CD1c-positive myeloid dendritic cell (primary cell): ENCODE data around the gene XPO6.
"Not testable (repeated sequence)": the region's sequence is repeated elsewhere in the genome, so short reads cannot be mapped to it uniquely, and the experiment has no call there.

Experiments
- DNase-seq: peaks from one replicate; pipeline ENCODE4 v3.0.0-alpha.2; 2016; ENCODE audit errors: extremely low spot score

Gene XPO6

DNA sequence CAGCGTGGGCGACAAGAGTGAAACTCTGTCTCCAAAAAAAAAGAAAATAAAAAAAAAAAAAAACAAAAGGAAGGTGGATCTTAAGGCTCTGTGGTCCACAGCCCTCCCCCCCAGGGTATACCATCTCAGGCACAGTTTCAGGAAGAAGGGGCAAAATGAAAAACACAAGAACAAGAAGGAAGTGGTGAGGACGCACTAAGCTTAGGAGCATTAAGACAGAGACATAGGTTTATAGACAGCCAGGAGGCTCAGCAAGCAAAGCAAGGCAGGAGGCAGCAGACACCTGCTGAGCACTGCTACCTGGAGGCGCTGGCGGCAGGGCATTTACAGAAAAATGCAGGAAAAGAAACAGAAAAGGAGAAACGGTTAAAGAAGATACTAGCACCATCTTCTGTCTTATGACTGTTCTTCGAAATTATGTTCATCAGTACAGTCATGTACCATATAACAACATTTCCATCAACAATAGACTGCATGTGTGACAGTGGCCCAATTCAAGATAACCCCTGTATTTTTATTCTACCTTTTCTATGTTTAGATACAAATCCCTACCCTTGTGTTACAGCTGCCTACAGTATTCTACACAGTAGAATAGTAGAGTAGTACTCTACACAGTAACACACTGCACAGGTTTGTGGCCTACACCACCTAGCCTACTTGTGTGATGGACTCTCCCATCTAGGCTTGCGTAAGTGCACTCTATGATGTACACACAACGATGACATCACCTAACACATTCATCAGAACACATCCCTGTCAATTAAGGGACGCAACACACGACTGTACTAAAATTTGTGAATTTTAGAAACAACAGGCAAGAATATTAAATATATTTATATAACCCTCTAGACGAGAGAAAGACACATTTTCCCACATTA lies 62.5 kb downstream of the XPO6 start:
- peak; percentile 28 for DNase-seq

DNA sequence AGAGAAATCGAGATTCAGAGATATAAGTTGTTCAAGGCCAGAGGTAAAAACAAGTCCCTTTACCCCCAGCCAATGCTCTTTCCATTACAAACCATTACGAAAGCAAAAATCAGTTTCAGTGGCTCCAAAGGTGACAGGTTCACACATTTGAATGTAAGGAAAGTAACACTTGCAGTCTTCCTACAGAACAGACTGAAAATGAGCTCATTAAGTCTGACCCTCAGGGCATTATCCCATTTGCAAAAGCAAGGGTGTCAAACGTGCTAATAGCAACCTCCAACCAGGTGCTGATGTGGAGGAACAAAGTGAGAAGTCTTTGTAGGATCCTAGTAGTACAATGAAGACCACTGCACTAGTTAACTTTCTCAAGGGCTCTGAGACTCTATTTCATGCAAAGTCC lies 65.2 kb downstream of the XPO6 start:
- DNase-seq = no peak

DNA sequence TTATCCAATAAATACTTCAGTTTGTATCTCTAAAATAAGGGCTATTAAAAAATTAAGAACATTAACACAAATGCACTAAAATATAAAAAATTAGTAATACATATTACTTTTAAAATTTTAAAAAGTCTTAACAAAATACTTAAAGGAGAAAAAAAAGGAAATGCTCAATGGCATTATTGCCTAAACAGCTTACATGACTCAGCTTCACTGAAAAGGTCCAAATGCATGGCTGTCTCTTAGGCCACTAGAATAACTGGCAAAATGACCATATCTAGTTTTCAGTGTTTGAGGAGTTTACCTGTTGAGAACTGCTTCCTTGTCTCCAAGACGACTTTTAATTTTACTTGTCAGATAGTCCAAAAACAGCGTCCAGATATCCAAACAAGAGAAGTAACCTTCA lies 66.0 kb downstream of the XPO6 start:
- DNase-seq = peak; percentile 57

DNA sequence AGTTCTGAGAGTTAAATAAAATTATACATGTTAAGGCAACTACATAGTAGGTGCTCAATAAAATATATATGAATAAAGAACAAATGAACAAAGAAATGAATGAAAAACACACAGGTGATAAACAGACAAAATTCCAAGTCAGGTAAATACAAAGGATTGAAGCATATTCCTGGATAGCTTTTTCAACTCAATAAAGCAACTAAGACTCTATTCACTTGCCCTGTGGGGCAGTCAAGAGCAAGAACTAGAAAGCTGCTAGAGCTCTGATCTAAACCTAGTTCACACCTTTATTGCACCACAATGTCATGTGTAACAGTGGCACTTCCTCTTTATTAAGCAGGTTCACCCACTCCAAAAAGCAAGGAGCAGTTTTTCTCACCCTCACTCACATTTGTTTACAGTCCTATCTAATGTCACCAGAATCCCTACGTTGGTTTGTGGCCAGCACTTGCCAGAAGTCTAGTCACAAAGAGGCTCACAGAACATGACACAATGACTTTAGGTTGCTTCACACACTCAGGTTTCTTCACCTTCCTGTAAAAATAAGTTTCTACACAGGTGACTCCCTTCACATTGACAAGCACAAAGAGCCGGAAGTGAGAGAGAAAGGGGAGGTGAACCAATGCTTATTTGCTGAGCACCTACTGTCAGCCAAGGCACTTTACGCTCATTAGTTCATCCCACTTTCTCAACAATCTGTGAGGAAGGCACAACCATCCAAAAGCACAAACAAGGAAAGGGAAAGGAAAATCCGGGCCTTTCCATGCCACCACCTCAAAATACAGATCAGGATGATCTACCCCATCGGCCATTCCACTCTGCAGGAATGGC lies 70.8 kb downstream of the XPO6 start:
- peak; percentile 67 for DNase-seq

DNA sequence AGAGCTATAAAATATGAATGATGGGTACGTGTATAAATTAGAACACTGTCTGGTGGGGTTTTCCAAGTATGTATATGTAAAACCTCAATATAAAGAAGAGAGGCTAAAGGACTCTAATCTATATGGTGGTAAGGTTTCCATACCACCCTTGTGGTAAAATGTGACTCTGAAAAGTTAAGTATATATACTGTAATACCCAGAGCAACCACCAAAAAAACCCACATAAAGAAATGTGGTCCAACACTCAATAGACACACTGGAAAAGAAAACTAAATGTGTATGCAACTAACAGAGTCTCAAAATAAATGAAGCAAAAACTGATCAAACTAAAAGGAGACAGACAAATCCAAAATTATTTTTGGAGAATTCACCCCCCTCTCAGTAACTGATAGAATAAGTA lies 72.2 kb downstream of the XPO6 start:
- no peak for DNase-seq

DNA sequence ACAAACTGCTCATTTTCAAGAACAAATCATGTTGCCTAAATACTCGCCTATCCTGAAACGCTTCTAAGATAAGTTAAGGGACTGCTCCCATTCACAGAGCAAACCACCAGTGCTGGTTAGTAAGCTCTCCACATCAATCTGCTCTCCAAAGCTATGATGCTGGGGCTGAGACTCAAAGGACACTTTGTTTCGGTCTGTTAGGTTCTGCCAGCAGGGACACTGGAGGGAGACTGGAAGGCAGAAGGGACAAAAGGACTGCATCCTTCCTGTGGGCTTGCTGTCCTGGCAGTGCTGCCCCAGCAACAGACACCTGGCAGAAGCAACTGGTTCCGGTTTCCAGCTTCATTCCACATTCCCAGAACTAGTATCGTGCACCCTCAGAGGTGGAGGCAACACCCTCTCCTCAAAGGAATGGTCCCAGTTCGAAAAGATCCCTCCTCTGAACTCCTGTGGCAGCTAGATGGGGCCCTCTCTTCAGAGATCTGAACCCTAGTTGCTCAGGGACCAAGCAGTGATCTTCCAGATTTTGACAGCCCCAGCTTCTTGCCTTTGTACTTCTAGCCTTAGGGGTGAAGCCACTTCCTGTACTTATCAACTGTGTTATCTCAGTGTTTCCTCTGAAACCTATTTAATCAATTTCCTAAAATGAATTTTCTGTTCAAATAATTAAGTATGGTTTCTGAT lies 74.9 kb downstream of the XPO6 start:
- DNase-seq = peak; percentile 12

DNA sequence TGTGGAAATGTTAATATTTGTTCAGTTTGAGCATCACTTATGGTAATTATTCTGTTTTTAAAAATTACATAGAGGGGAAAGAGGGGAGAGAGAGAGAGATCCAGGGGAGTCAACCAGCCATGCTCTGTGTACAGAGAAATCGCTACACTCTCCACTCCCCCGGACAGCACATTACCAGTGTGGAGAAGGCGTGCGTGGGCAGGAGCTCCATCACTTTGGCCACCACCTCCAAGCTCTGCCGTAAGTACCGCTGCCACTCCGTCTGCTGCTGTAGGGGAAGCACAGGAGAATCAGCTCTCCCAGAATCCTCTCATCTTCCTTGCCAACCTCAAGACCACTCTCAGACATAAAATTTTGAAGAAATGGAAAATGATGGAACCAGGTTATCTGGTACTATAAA lies 78.1 kb downstream of the XPO6 start:
- no peak for DNase-seq

DNA sequence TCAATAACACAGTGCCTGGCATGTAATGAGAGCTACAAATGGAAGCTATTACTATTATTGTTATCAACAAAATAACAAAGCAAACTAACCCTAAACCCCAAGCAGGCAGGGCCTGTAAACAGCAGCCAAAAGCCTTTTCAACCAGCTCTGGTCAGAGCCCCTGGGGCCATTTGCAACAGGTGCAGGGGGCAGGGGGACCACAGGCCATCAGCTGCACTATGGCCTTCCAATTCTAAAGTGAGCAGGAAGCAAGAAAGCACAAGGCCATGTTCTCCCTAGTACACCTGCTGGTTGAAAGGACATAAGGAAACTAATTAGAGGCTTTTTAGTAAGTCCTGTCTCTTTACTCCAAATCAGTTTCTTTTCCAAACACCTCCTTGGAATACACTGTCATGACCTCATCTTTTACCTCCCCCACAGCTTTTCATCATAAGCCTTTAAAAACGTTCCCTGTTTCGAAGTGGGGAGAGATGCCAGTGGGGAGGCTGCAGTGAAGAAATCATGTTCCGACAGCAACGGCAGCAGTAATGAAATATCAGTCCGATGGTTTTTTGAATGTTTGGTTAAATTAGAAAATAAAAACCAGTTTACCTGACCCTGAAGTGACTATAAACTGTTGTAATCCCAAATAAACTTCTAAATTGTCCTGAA lies 79.9 kb downstream of the XPO6 start:
- no peak for DNase-seq

DNA sequence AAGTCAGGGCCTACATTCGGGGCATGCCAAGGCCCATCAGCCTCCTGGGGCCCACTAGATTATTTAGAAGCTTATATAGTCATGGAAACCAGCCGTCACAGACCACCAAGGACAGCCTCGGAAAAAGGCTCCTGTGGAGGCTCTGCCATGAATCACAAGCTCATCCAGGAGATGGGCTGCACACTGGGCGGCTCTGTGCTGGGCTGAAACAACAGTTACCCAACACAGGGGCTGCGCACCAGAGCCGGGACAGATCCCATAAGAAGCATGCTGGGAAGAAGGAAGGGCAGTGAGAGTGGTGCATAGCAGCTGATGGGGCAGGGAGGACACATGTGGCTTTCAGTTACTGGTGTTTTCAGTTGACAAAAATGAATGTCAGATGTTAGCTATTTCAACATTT lies 80.6 kb downstream of the XPO6 start:
- no peak for DNase-seq

DNA sequence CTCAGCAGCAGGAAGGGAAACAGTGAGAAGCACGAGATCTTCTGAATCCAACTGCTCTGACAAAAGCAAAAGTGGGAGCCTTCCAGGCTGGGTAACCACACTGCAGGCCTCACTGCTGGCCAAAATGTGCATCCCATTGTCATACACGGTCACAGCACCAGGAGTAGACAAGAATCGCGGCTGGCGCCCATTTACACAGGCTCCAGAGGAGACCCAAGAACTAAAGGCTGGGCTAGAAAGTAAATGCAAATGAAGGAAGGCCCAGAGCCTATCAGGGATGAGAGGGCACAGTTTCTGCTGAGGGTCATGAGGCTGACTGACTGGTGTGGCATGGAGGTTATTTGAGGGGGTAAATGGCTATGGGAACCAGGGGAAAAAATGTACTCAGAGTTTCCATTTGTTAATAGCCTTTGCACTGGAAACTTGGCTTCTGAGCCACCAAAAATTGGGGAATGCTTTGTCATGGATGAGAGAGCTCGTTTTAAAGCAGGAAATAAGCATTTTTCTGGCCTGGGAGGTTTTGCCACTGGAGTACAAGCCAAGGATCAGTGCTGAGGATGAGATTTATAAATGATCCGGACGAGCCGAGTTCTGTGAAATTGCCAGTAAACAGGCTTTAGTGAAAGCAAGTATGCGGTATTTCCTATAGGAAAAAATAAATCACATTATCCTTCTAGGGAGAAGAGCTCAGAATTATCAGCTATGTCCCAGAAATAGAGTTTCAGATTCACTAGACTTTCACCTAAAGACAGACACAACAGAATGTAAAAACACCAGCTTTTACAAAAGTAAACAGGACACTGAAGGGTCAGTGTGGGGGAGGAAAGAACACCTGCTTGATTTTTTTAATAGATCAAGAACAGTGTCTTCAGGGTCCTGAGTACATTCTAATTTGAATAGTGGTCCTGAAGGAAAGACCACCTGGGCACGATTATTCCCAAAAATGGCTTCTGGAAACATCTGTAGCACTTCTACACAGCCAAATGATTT lies 81.4 kb downstream of the XPO6 start:
- DNase-seq = no peak

DNA sequence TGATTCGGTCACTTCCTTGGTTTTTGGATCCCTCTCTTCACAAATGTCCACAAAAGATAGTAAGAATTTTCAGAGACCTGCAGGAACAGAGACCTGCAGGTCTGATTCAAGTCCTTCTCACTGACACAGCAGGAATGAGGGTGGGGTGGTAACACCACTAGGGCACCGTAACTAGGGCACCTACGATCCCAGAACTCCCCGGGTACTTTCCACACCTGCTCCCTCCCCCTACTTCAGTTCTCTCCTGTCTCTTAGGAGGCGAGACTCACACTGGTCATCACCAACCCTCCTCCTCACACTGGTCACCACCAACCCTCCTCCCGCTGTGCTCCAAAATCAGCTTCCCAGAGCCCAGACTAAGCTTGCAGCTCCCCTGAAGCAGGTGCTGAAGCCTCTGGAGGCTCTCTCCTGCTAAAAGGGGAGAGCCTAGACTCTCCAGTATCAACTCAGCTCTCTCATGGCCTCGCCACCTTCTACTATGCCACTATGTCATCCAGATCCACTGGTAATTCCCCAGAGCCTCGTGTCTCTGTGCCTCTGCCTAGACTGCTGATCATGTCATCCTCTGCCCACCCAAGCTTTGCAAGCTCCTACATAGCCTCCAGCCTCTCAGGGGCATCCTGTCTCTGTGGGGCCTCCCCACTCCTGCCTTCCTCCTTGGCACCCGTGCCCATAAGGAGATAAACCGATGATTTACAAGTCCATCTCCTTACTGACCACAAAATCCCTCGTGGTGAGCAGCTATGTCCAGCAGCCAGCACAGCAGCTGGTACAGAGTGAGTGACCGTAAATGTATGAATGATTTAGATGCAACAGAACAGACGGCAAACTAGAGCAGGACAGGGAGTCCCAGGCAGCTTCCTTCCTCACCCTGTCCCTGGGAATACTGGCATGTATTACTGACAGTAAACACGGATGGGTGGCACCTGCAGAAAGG lies 84.8 kb downstream of the XPO6 start:
- no peak for DNase-seq

DNA sequence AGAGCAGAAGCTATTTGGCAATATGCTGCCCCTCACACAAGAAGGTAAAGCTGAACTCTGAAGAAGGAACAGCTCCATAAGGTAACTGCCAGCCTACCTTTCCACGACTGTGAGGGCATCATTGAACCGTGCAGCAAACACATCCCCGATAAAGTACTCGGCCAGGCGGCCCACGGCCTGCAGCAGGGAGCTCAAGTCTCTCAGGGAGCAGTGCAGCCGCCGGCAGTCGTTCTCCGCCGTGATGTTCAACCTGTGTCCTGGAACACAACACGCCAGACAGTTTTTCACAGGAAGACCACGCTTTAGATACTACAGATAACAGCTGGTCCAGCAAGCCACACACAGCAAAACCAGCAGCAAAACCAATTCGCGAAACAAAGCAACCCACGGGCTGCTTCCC lies 86.2 kb downstream of the XPO6 start:
- DNase-seq = no peak

DNA sequence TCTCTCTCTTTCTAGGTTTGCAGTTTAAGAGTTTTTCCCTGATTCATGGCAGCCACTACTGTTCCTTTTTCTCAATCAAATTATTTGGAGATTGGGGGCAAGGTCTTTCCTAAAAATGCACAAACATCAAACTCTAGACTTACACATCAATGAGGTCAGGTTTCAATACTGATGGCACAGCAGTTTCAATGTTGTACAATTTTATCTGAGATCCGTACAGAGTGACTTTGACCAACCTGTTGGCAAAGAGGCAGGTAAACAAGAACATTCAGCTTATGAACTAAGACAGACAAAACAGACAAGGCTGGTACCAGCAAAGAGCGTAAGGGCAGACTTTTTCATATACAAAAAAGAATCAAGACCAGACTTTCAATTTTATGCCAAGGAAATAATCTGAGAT lies 90.2 kb downstream of the XPO6 start:
- DNase-seq = no peak

DNA sequence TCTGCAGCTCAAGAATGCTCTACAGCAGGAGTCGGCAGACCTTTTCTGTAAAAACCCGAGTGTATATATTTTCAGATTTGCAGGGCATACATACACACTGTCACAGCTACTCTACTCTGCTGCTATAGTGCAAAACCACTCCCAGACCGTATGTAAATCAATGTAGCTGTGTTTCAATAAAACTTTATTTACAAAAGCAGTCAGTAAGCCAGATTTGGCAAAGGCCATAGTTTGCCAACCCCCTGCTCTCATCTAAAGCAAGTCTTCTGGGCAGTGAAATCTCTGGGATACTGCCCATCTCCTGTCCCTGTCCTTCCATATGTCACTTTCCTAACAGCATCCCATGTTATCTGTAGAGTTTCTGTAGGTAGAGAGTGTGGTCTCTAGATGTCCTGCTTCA lies 91.0 kb downstream of the XPO6 start:
- no peak for DNase-seq

DNA sequence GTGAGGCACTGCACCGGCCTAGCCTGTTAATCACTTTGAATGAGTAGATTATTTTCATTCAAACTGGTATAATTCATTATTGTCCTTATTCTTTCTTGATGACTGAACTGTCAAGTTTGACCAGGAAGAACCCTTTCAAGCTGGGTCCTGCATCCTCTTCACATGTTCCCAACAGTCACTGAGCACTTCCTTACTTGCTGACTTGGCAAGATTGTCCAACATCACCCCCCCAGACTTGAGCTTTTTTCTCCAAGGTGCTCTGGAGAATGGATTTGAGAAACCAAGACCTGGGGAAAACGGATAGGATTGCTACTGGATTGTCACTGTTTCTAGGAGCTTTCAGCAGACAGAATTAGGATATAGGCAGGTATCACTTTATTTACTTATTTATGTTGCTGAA lies 93.1 kb downstream of the XPO6 start:
- no peak for DNase-seq

DNA sequence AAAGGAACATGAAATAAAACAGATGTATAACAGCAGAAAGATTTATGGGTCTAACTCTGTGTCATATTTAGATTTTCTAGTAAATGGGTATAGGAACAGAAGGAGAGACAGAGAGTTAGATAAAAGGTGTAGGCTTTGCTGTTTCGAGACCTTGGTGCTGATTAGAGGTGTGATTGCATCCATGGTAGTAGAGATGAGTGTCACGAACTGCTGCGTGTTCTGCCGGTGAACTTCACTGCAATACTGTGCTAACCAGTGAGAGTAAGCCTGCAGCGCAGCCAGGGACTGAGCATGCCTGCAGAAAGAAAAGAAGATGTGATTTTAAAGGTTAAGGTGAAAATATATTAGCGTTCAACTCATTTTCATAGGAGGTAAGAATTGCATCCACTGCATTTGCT lies 94.6 kb downstream of the XPO6 start:
- DNase-seq = no peak

DNA sequence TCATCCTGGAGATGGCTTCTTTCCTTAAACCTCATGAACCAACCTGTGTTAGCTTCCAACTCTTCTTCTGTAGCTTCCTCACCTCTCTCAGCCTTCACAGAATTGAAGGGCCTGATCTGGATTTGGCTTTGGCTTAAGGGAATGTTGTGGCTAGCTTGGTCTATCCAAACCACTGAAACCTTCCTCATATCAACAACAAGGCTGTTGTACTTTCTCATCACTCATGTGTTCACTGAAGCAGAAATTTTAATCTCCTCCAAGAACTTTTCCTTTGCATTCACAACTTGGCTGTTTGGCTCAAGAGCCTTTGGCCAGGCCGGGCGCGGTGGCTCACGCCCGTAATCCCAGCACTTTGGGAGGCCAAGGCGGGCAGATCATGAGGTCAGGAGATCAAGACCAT lies 95.9 kb downstream of the XPO6 start:
- not testable (repeated sequence) for DNase-seq

DNA sequence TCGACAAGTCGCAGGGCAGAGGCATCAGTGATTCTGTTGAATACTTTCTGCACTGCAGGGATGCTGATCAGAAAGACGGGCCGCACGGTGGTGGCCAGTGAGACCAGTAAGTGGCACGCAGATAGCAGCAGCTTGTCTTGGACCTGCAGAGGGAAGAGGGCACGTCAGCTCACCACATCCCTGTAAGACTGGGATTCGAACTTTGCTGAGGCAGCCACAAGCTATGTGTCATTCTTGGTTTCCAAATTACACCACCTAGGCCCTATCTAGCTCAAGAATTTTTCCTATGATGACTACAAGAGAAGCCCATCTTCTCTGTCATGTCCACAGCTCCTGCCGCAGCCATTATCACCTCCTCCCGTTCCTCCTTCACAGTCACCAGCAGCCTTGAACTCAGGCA lies 98.9 kb downstream of the XPO6 start:
- no peak for DNase-seq

DNA sequence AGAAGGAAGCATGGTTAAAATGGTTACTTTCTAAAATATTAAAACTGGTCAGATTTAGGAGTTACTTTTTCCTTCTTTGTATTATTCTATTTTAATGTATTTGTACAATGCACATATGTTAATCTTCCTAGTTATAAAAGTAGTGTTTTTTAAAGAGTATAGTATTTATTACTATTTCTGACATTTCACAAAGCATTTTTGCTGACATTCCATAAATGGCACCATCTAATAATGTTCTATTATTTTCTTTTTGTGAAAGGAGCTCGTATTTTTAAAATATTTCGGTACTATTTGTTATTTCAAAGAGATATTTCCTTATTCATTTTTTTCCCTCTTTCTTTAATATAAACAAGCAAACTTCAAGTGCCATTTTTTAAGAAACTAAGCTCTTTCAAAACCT lies 100.8 kb downstream of the XPO6 start:
- no peak for DNase-seq

DNA sequence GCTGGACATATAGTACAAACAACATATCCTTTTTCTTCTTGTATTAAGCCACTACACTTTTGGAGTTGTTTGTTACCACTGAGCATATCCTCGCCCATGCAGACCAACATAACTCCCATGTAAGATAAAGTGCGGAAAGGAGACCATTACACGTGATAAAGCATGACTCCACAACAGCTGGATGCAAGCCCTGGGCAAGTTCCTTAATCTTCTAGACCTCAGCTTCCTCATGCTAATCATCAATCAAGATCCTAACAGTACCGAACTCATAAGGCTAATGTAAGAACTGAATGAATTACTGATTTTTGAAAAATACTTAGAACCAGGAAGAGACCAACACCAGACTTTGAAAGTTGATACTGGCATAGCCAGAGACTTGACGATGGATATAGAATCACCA lies 101.3 kb downstream of the XPO6 start:
- DNase-seq = peak; percentile 73
